Vagina (tissue), 2 donors: ENCODE results near the gene COL26A1.

Experiments used
- CTCF ChIP-seq, 3 experiments: fragments of 450-650 bp in 2 of 3; fragments of 200-600 bp in 1 of 3; sonication (generic) in 1 of 3; IDR thresholded peaks; one replicate each; pipeline ENCODE4 v1.5.1; 2017 to 2019; ENCODE audit warnings: antibody characterized with exemption in 3 of 3, mild to moderate bottlenecking in 2 of 3, moderate library complexity in 2 of 3
- POLR2A ChIP-seq, 2 donors: fragments of 450-650 bp; IDR thresholded peaks; one replicate each; pipeline ENCODE4 v1.6.1; 2017; ENCODE audit warnings: antibody characterized with exemption in 2 of 2, mild to moderate bottlenecking in 2 of 2, moderate library complexity in 2 of 2

GRCh38 chr7:101582971-101583370 is 220.3 kb downstream of the COL26A1 start:
- TF ChIP-seq CTCF (IDR thresholded peaks at IDR 0.05) = no peak
- TF ChIP-seq POLR2A (IDR thresholded peaks at IDR 0.05) = no peak
